HepG2 (cell line): ENCODE results near the gene ALDH3A2. TPM values are rescaled to one million over a fixed set of nuclear protein-coding genes. Genes with fewer than 3 reads are reported as not detected.

Experiments
- ATAD3A ChIP-seq: sonication (generic); formaldehyde crosslinking; IDR thresholded peaks from 2 replicates; pipeline ENCODE4 v1.4.0; 2020; ENCODE audit warnings: missing genetic modification reagents
- EED ChIP-seq: sonication (generic); formaldehyde crosslinking; IDR thresholded peaks from 2 replicates; pipeline ENCODE4 v1.5.0; 2020; ENCODE audit warnings: mild to moderate bottlenecking, missing genetic modification reagents
- HMG20A ChIP-seq: IDR thresholded peaks from 2 replicates; pipeline ENCODE4 v1.6.1; 2016; ENCODE audit warnings: borderline replicate concordance
- HNF4G ChIP-seq, 2 experiments: sonication (generic) in 1 of 2; formaldehyde crosslinking in 1 of 2; IDR thresholded peaks; 2 replicates each; pipeline versions ENCODE4 v1.4.0 to v1.6.1; 2011 to 2020; ENCODE audit warnings: borderline replicate concordance in 2 of 2, low read depth in 2 of 2, mild to moderate bottlenecking in 2 of 2, low read length in 1 of 2, missing genetic modification reagents in 1 of 2, moderate library complexity in 1 of 2
- JUNB ChIP-seq: sonication (generic); formaldehyde crosslinking; IDR thresholded peaks from 2 replicates; pipeline ENCODE4 v1.8.0; 2022; ENCODE audit warnings: missing genetic modification reagents, mild to moderate bottlenecking, borderline replicate concordance
- NR2F2 ChIP-seq: IDR thresholded peaks from 2 replicates; pipeline ENCODE4 v1.6.1; 2012; ENCODE audit warnings: low read depth, inconsistent platforms, borderline replicate concordance
- ONECUT2 ChIP-seq: sonication (generic); formaldehyde crosslinking; IDR thresholded peaks from 2 replicates; pipeline ENCODE4 v1.4.0; 2020; ENCODE audit warnings: missing genetic modification reagents
- RBM22 ChIP-seq: fragments of 200-400 bp; formaldehyde crosslinking; optimal IDR thresholded peaks from 2 replicates; pipeline ENCODE3; 2017; ENCODE audit warnings: mild to moderate bottlenecking, low read length, moderate library complexity
- SRY ChIP-seq: sonication (generic); formaldehyde crosslinking; IDR thresholded peaks from 2 replicates; pipeline ENCODE4 v1.8.0; 2022; ENCODE audit warnings: mild to moderate bottlenecking, missing genetic modification reagents
- TCF12 ChIP-seq, 2 experiments: fragments of 450-650 bp in 1 of 2; sonication (generic) in 1 of 2; formaldehyde crosslinking in 1 of 2; IDR thresholded peaks; 2 replicates each; pipeline versions ENCODE4 v1.6.1 to v1.8.0; 2017 to 2022; ENCODE audit warnings: antibody characterized with exemption in 1 of 2, mild to moderate bottlenecking in 1 of 2, missing genetic modification reagents in 1 of 2, moderate library complexity in 1 of 2
- ZFP36L1 ChIP-seq: sonication (generic); formaldehyde crosslinking; IDR thresholded peaks from 2 replicates; pipeline ENCODE4 v1.8.0; 2022; ENCODE audit warnings: mild to moderate bottlenecking, missing genetic modification reagents, moderate library complexity
- ZNF225 ChIP-seq: sonication (generic); formaldehyde crosslinking; IDR thresholded peaks from 2 replicates; pipeline ENCODE4 v1.4.0; 2020; ENCODE audit warnings: mild to moderate bottlenecking, missing genetic modification reagents
- ZNF670 ChIP-seq: sonication (generic); formaldehyde crosslinking; IDR thresholded peaks from 2 replicates; pipeline ENCODE4 v1.8.0; 2022; ENCODE audit warnings: mild to moderate bottlenecking, missing genetic modification reagents, borderline replicate concordance
- polyA plus RNA-seq, 8 experiments: library from polyadenylated mRNA; depleted of rRNA in 3 of 8; stranded (reverse) in 7 of 8; unstranded in 1 of 8; fragments of >200 nt; fragmentation: Illumina TruSeq in 4 of 8; extraction: Trizol in 4 of 8; gene quantifications; 2 replicates each; pipeline versions ENCODE4 v1.2.1 to v1.2.3, GENCODE V29; 2011 to 2016; ENCODE audit warnings: low read depth in 4 of 8, missing spikeins in 1 of 8, mixed read lengths in 1 of 8; ENCODE audit not compliant: insufficient read depth in 1 of 8
- total RNA-seq, 5 experiments: library from RNA; depleted of rRNA; stranded (reverse); fragments of >200 nt; fragmentation: Illumina TruSeq; extraction: Trizol; gene quantifications; 2 replicates each; pipeline ENCODE4 v1.2.3, GENCODE V29; 2016; ENCODE audit warnings: low read depth in 1 of 5
- TF ChIP-seq, protein P1 (sequence below): sonication (generic); formaldehyde crosslinking; IDR thresholded peaks from 2 replicates; pipeline ENCODE4 v1.5.0; 2020; ENCODE audit warnings: missing genetic modification reagents
- TF ChIP-seq, protein P2 (sequence below): sonication (generic); formaldehyde crosslinking; IDR thresholded peaks from 2 replicates; pipeline ENCODE4 v1.5.1; 2020; ENCODE audit warnings: mild to moderate bottlenecking, moderate library complexity, missing genetic modification reagents
- TF ChIP-seq, protein P3 (sequence below): sonication (generic); formaldehyde crosslinking; IDR thresholded peaks from 2 replicates; pipeline ENCODE4 v1.5.0; 2020; ENCODE audit warnings: mild to moderate bottlenecking, missing genetic modification reagents
- TF ChIP-seq, protein P4 (sequence below): sonication (generic); formaldehyde crosslinking; IDR thresholded peaks from 2 replicates; pipeline ENCODE4 v1.4.0; 2020; ENCODE audit warnings: mild to moderate bottlenecking, low read depth, missing genetic modification reagents

ALDH3A2 gene
- total and polyA plus RNA-seq, 2 of the 13 experiments (the other 11 are each of a cell fraction or from before 2014, with no cell fraction given) = 80.8 to 180 TPM

DNA sequence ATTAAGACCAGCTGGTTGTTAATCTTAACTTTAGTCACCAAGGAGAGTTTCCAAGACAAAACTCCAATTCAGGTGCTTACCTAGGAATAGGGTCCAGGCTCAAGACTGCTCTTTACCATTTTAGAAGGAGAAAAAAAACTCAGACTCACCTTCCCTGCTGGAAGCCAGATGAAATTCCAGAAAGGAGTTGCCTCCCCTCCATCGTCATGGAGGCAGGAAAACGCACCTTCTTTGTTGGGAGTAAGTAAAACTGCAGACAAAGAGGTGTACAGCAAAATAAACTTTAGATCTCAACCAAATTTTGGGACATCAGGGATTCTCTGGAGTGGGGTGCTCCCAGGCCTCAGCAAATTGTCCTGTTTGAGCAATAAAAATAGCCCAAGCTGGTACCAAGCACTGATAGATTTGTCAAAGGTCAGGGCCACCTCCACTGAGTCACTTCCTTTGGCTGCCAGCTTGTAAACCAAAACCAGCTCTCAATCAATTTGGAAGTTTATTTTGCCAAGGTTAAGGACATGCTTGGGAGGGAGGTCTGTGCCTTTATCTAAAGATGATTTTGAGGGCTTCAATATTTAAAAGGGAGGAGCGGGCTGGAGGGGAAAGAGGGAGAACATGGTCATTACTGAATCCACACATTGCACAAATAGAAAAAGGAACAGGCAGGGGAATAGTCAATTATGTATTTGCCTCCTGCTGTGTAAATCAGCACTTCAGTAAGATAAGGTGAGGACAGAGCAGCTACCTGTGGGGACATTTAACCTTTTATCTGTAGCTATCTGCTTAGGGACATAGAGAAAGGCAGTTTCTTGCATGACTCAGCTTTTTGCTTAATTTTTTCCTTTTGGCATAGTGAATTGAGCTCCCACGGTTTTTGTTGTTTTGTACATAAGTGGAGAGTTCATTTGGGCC, 1.5 kb upstream of the ALDH3A2 start (continued):
- TF ChIP-seq, protein P1, sequence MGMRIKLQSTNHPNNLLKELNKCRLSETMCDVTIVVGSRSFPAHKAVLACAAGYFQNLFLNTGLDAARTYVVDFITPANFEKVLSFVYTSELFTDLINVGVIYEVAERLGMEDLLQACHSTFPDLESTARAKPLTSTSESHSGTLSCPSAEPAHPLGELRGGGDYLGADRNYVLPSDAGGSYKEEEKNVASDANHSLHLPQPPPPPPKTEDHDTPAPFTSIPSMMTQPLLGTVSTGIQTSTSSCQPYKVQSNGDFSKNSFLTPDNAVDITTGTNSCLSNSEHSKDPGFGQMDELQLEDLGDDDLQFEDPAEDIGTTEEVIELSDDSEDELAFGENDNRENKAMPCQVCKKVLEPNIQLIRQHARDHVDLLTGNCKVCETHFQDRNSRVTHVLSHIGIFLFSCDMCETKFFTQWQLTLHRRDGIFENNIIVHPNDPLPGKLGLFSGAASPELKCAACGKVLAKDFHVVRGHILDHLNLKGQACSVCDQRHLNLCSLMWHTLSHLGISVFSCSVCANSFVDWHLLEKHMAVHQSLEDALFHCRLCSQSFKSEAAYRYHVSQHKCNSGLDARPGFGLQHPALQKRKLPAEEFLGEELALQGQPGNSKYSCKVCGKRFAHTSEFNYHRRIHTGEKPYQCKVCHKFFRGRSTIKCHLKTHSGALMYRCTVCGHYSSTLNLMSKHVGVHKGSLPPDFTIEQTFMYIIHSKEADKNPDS = no peak
- TF ChIP-seq JUNB (peak; percentile 96), TCF12 (IDR thresholded peaks at IDR 0.05) (no peak), TCF12 (CRISPR knock-in tag; IDR thresholded peaks at IDR 0.05) (0 out of 2 replicates have a peak, but pooled peaks have one; percentile 60), ZNF225 (CRISPR knock-in tag) (no peak), ATAD3A (no peak), NR2F2 (peak; percentile 80), ZFP36L1 (0 out of 2 replicates have a peak, but pooled peaks have one; percentile 14), ONECUT2 (CRISPR knock-in tag) (peak; percentile 88), SRY (no peak), HNF4G (IDR thresholded peaks at IDR 0.05; ENCODE audit: borderline replicate concordance, low read depth, low read length) (peak; percentile 59; the same call in 1 of the 2 replicates), HNF4G (CRISPR knock-in tag; IDR thresholded peaks at IDR 0.05; ENCODE audit: borderline replicate concordance, low read depth) (no peak; the same call in 1 of the 2 replicates), ZNF670 (CRISPR knock-in tag) (peak; percentile 35; the same call in 1 of the 2 replicates), RBM22 (no peak), EED (CRISPR knock-in tag) (no peak), HMG20A (CRISPR knock-in tag) (peak; percentile 87)
- TF ChIP-seq, protein P2, sequence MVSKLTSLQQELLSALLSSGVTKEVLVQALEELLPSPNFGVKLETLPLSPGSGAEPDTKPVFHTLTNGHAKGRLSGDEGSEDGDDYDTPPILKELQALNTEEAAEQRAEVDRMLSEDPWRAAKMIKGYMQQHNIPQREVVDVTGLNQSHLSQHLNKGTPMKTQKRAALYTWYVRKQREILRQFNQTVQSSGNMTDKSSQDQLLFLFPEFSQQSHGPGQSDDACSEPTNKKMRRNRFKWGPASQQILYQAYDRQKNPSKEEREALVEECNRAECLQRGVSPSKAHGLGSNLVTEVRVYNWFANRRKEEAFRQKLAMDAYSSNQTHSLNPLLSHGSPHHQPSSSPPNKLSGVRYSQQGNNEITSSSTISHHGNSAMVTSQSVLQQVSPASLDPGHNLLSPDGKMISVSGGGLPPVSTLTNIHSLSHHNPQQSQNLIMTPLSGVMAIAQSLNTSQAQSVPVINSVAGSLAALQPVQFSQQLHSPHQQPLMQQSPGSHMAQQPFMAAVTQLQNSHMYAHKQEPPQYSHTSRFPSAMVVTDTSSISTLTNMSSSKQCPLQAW (CRISPR knock-in tag) = peak; percentile 52; the same call in 1 of the 2 replicates
- TF ChIP-seq, protein P3, sequence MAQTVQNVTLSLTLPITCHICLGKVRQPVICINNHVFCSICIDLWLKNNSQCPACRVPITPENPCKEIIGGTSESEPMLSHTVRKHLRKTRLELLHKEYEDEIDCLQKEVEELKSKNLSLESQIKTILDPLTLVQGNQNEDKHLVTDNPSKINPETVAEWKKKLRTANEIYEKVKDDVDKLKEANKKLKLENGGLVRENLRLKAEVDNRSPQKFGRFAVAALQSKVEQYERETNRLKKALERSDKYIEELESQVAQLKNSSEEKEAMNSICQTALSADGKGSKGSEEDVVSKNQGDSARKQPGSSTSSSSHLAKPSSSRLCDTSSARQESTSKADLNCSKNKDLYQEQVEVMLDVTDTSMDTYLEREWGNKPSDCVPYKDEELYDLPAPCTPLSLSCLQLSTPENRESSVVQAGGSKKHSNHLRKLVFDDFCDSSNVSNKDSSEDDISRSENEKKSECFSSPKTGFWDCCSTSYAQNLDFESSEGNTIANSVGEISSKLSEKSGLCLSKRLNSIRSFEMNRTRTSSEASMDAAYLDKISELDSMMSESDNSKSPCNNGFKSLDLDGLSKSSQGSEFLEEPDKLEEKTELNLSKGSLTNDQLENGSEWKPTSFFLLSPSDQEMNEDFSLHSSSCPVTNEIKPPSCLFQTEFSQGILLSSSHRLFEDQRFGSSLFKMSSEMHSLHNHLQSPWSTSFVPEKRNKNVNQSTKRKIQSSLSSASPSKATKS = peak; percentile 56; the same call in 1 of the 2 replicates
- TF ChIP-seq, protein P4, sequence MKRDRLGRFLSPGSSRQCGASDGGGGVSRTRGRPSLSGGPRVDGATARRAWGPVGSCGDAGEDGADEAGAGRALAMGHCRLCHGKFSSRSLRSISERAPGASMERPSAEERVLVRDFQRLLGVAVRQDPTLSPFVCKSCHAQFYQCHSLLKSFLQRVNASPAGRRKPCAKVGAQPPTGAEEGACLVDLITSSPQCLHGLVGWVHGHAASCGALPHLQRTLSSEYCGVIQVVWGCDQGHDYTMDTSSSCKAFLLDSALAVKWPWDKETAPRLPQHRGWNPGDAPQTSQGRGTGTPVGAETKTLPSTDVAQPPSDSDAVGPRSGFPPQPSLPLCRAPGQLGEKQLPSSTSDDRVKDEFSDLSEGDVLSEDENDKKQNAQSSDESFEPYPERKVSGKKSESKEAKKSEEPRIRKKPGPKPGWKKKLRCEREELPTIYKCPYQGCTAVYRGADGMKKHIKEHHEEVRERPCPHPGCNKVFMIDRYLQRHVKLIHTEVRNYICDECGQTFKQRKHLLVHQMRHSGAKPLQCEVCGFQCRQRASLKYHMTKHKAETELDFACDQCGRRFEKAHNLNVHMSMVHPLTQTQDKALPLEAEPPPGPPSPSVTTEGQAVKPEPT (CRISPR knock-in tag) = no peak
